Activated naive CD4-positive, alpha-beta T cell treated with anti-CD3 and anti-CD28 coated beads, Interleukin-2, amount 50 U/mL, for 24 hours (primary cell): Measurements from ENCODE around the gene JAK1.
A peak's percentile ranks its signal among the peaks of the same experiment; 100 is the strongest.

Experiments
- H3K27ac Mint-ChIP-seq: one replicate; pipeline ENCODE4 v1.8.0; 2021; ENCODE audit warnings: mild to moderate bottlenecking, mixed read lengths
- H3K27me3 Mint-ChIP-seq: one replicate; pipeline ENCODE4 v1.8.0; 2021; ENCODE audit warnings: mixed read lengths
- H3K36me3 Mint-ChIP-seq: one replicate; pipeline ENCODE4 v1.8.0; 2021; ENCODE audit warnings: mixed read lengths
- H3K4me1 Mint-ChIP-seq: one replicate; pipeline ENCODE4 v1.8.0; 2021; ENCODE audit warnings: mixed read lengths
- H3K4me3 Mint-ChIP-seq: one replicate; pipeline ENCODE4 v1.8.0; 2021; ENCODE audit warnings: mild to moderate bottlenecking, mixed read lengths
- H3K9me3 Mint-ChIP-seq: one replicate; pipeline ENCODE4 v1.8.0; 2021; ENCODE audit warnings: mixed read lengths

The JAK1 gene

DNA sequence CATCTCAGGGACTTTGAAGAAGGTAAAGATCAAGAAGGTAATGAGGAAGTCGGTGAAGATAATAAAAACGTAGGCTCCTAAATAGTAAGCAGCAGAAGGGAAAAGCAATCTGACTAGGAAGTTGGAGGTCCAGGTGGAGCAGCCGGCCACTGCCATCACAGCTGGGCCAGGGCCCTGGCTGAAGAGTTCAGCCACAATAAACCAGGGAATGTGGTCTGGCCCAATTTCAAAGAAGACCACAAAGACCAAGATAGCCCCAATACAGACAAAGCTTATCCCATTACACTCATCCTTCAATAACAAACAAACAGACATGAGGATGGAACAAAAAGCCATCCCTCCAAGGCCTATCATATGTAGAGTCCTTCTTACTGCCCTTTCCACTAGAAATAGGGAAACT is 18.4 kb upstream of the JAK1 start:
- Mint-ChIP-seq H3K36me3 (peaks cover 6% of the 10 kb centered on the region), H3K9me3 (no peaks in the 10 kb centered on the region), H3K27me3 (no peaks in the 10 kb centered on the region), H3K27ac (no peak overlapping the region), H3K4me1 (peaks cover 14% of the 10 kb centered on the region), H3K4me3 (no peak overlapping the region)

DNA sequence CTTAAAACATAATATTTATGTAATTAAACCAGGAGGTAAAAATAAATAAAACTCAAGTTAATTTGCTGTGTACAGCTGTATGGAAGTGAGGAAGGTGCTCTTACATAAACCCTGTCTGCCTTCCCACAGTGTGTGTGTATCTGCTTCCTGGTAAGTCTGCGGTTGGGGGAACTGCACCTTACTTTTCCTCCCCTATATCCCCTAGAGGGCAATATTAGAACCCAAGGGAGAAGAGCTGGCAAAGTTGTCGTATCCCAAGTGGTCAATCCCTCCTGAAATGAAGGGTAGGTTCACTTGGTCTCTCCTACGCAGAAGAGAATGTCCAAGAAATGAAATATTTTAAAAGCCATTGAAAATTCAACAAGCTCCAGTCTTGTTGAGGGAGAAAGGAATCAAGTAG is 17.8 kb upstream of the JAK1 start:
- Mint-ChIP-seq H3K27me3 (no peaks in the 10 kb centered on the region), H3K27ac (no peak overlapping the region), H3K4me3 (no peak overlapping the region), H3K4me1 (peaks cover 14% of the 10 kb centered on the region), H3K9me3 (no peaks in the 10 kb centered on the region), H3K36me3 (peaks cover 6% of the 10 kb centered on the region)

DNA sequence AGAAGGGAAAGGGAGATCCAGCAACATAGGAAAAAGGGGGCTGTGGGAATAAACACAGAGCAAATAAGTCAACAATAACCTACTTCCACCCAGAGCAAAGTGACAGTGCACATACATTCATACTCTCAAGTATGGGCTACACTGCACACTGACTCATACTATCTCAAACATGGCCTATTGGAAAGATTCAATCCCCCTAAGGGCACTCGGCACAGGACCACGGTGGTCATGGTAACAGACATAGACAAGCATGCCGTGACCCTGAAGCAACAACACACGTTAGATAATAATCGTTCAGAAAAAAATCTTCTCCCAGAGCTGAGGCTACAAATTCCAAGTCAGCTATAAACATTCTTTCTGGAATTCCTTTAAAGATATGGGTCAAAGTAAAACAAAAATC is 16.8 kb upstream of the JAK1 start:
- H3K27ac Mint-ChIP-seq, result peak overlapping the region; percentile 20

DNA sequence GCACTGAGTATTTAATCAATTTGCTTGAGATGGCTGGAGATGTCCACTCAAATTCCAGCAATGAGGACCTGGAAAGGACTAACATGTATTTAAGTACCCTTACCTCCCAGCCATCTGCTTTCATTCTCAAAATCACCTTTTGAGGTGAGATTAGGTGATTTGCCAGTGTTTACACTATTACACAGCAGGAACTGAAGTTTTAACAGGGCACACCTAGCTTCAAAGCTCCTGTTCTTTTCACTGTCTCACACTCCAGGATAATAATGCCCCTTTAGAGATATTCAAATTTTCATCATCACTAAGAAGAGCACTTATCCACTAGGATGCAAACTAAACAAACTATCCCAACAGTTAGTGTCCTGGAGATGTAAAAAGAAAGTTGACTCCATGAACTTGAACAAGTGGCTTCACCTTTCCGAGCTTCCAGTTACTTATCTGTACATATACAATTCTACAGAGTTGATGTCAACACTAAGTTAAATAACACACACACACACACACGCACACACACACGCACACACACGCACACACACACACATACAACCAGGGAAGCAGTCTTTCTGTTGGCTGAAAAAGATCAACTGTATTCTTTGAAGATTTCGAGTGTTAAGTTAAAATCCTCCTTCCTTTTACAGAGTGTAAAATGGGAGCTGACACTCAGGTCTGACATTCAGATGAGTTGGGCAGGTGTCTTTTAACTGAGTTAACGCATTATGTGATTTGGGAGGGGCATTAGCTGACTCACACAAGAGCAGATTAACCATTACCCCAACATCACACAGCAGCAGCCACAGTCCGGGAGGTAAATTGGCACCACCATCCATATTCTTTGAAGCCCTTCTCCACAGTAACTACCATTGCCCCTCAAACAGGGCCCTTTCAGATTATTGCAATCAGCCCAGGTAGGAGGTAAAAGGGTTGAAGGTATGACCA is 15.5 kb upstream of the JAK1 start:
- Mint-ChIP-seq H3K9me3 (no peaks in the 10 kb centered on the region), H3K4me3 (no peak overlapping the region), H3K36me3 (peaks cover 6% of the 10 kb centered on the region), H3K27me3 (no peaks in the 10 kb centered on the region), H3K27ac (no peak overlapping the region), H3K4me1 (peaks cover 14% of the 10 kb centered on the region)

More for the DNA sequence above, 16.8 kb upstream of the JAK1 start:
- Mint-ChIP-seq H3K4me3 (no peak overlapping the region), H3K36me3 (peaks cover 6% of the 10 kb centered on the region), H3K4me1 (peaks cover 14% of the 10 kb centered on the region), H3K9me3 (no peaks in the 10 kb centered on the region), H3K27me3 (no peaks in the 10 kb centered on the region)

DNA sequence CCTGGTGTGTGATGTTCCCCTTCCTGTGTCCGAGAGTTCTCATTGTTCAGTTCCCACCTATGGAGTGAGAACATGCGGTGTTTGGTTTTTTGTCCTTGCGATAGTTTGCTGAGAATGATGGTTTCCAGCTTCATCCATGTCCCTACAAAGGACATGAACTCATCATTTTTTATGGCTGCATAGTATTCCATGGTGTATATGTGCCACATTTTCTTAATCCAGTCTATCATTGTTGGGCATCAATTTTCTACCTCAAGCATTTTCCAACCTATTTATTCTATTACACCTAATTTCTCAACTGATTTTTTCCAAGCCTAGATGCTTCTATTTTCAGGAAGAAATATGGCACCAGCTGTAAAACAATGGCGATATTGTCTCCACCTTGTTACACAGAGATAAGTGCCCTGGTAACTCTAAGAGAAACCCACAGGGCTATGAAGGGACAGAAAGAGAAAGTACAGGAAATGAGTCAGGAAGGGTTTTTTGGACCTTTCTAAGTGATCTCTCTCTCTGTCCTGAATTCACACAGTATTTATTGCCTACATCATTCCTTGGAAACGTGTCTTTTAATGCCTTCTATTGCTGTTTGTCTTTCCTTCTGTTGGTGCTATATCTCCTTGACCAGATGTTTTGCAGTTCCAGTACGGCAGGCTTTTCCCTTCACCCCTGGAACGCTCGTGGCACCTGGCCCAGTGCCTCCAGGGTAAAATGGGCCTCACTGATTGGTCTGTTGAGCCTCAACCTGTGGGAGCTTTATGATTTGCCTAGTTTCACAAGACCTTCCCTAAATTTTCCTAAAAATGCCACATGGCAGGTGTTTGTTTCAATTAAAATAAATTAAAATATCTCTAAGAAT is 14.6 kb upstream of the JAK1 start:
- Mint-ChIP-seq H3K36me3 (peaks cover 6% of the 10 kb centered on the region), H3K9me3 (no peaks in the 10 kb centered on the region), H3K4me3 (no peak overlapping the region), H3K27ac (no peak overlapping the region), H3K4me1 (peaks cover 14% of the 10 kb centered on the region), H3K27me3 (no peaks in the 10 kb centered on the region)

DNA sequence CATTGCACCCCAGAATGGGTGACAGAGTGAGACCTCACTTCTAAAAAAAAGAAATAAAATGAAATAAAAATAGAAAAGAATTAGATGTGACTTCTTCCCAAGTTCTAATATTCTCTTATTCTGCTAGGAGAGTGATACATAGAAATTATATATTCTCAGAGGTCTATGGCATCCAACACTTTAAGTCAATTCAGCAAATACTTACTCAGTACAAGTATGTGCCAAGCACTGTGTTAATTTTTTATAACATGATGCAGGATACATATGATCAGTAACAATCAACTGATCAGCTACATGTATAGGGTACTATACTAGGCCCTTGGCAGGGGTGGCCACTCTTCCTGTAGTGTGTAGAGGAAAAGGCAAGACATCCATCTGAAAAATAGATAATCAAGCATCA is 13.0 kb upstream of the JAK1 start:
- Mint-ChIP-seq H3K4me3 (no peak overlapping the region), H3K36me3 (peaks cover 4% of the 10 kb centered on the region), H3K27ac (no peak overlapping the region), H3K4me1 (peaks cover 16% of the 10 kb centered on the region), H3K27me3 (no peaks in the 10 kb centered on the region), H3K9me3 (no peaks in the 10 kb centered on the region)

DNA sequence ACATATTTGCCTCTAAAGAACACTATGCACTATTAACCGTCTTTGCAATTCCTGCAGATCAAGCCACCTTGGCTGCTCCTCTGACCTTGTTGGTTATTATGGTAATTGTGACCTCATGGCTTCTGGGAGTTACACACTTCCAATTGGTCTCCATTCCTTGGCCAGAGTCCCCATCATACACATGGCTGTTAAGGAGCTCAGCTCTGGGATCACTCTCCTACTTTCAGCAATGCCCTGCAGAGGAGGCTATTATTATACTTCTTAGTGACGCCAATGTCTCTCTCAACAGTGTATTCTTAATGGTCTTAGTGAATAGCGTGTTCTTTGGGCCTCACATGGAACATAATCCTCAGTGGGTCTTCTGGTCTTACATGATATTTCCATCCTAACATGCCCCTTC is 10.0 kb upstream of the JAK1 start:
- Mint-ChIP-seq H3K4me3 (no peak overlapping the region), H3K27me3 (no peaks in the 10 kb centered on the region), H3K4me1 (peaks cover 16% of the 10 kb centered on the region), H3K9me3 (no peaks in the 10 kb centered on the region), H3K27ac (no peak overlapping the region), H3K36me3 (peaks cover 4% of the 10 kb centered on the region)

DNA sequence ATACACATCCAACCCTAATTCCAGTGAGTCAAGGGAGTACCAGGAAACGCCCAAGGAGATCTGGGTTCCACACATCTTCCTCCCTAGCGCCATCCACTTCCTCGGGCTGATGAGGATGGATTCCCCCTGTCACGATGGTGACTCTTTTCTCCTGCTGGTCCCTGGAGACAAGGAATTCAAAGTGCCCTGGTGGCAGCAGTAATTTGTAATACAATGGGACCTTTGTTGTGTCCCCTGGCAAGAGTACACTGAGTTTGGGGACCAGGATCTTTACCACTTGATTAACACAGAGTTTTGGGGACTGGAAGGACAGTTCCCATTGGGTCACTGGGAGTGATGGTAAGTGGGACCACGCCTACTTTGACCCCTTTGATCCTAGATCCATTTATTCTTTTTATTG is 9.4 kb upstream of the JAK1 start:
- Mint-ChIP-seq H3K27ac (no peak overlapping the region), H3K9me3 (no peaks in the 10 kb centered on the region), H3K36me3 (peaks cover 2% of the 10 kb centered on the region), H3K27me3 (no peaks in the 10 kb centered on the region), H3K4me1 (peaks cover 10% of the 10 kb centered on the region), H3K4me3 (no peak overlapping the region)

DNA sequence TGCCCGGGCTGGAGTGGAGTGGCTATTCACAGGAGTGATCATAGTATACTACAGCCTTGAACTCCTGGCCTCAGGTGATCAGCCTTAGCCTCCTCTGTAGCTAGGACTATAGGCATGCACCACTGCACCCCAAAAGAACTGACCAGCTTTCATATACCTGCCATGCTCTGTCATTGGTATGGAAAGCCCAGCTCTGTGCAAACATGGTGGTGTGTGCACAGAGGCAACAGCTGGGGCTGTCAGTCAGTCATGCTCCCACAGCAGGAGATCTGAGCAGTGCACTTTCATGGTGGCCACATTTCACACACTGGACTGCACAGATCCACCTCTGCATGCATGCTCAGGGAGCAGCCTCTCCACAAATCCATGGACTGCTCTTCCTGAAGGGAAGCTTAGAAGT is 8.8 kb upstream of the JAK1 start:
- Mint-ChIP-seq H3K27ac (no peak overlapping the region), H3K9me3 (no peaks in the 10 kb centered on the region), H3K36me3 (no peaks in the 10 kb centered on the region), H3K27me3 (no peaks in the 10 kb centered on the region), H3K4me1 (peaks cover 8% of the 10 kb centered on the region), H3K4me3 (no peak overlapping the region)

DNA sequence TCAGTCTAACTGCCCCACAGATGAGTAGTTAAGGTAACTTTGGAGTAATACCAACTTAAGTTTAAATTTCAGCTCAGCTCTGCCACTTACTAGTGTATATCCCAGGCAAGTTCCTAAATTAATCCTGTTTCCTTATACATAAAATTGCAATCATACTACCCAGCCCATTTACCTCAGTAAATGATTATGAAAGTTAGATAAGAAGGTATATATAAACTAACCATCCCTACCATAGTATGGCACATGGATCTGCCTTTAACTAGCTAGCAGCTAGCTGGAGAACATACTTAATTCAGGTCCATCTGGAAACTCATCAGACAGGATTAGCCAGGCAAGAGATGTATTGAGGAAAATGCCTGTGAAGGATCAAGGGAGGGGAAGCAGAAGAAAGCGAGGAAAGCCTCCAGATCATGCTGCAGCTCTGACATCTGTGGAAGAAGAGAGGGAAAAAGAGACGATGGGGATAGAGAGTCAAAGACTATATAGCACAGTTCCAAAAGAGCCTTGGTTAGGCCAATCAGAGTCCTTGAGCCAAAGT is 8.0 kb upstream of the JAK1 start:
- H3K36me3 Mint-ChIP-seq, result no peaks in the 10 kb centered on the region
- no peak overlapping the region for H3K27ac Mint-ChIP-seq
- H3K9me3 Mint-ChIP-seq, result no peaks in the 10 kb centered on the region
- H3K4me1 Mint-ChIP-seq, result peaks cover 8% of the 10 kb centered on the region
- H3K4me3 Mint-ChIP-seq, result no peak overlapping the region
- H3K27me3 Mint-ChIP-seq, result no peaks in the 10 kb centered on the region

DNA sequence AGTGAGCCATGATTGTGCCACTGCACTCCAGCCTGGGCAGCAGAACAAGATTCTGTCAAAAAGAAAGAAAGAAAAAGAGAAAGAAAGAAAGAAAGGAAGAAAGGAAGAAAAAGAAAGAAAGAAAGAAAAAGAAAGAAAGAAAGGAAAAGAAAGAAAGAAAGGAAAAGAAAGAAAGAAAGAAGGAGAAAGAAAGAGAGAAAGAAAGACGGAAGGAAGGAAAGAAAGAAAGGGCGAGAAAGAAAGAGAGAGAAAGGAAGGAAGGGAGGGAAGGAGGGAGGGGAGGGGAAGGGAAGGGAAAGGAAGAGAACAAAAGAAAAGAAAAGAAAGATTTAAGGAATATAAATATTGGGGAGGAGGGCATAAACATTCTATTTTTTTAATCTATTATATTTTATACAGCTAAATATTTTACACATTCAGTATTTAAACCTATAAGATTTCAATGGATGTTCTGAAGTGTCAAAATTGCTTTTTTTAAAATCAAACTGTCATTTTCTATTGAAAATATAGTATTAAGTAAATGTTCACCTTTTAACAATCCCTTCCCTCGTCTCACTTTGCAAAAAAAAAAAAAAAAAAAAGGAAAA is 6.8 kb upstream of the JAK1 start:
- H3K4me3 Mint-ChIP-seq, result no peak overlapping the region
- no peak overlapping the region for H3K27ac Mint-ChIP-seq
- H3K27me3 Mint-ChIP-seq, result no peaks in the 10 kb centered on the region
- H3K36me3 Mint-ChIP-seq, result no peaks in the 10 kb centered on the region
- H3K9me3 Mint-ChIP-seq, result no peaks in the 10 kb centered on the region
- peaks cover 10% of the 10 kb centered on the region for H3K4me1 Mint-ChIP-seq

DNA sequence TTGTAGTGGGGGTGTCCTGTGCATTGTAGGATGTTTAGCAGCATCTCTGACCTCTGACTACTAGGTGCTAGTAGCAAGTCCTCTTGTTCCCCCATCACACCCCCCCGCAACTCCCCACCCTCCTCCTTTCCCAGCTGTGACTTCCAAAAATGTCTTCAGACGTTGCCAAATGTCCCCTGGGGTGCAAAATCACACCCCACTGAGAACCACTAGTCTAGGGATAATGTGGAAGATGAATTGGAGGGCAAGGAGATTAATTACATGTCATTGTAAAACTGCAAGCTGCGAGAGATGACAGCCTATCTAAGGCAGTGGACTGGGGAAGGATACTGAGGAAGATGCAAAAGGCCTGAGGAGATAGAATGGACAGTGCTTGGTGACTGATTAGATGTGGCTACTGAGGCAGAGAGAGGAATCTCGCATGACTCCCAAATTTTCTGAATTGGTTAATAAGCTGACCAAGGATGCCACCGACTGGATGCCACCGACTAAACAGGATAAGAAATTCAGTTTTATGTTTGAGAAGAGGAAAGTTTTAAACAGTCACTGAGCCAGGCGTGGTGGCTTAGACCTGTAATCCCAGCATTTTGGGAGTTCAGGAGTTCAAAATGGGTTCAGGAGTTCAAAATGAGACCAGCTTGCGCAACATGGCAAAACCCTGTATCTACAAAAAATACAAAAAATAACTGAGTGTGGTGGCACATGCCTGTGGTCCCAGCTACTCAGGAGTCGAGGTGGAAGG is 3.1 kb upstream of the JAK1 start:
- H3K36me3 Mint-ChIP-seq, result no peaks in the 10 kb centered on the region
- H3K27ac Mint-ChIP-seq, result no peak overlapping the region
- H3K4me3 Mint-ChIP-seq, result no peak overlapping the region
- no peaks in the 10 kb centered on the region for H3K27me3 Mint-ChIP-seq
- H3K9me3 Mint-ChIP-seq, result no peaks in the 10 kb centered on the region
- H3K4me1 Mint-ChIP-seq, result peaks cover 32% of the 10 kb centered on the region

DNA sequence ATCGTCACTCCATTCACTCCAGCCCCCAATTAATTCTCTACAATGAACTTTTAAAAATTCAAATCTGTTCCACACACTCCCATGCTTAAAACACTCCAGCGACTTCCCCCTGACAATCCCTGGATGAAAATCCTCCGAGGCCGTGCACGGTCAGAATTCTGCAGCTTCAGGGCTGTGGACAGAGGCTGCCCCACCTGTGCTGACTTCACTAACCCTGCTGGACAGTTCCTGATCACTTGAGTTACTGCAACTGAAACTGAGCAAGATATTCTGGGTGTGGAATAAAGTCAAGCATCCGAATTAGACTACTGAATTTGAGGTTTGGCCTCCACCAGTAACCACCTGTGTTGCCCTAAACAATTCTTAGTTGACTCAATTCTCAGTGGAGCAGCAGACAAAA is 1.0 kb upstream of the JAK1 start:
- H3K4me3 Mint-ChIP-seq, result peak overlapping the region; percentile 97
- H3K9me3 Mint-ChIP-seq, result no peaks in the 10 kb centered on the region
- peak overlapping the region; percentile 91 for H3K27ac Mint-ChIP-seq
- H3K36me3 Mint-ChIP-seq, result no peaks in the 10 kb centered on the region
- no peaks in the 10 kb centered on the region for H3K27me3 Mint-ChIP-seq
- H3K4me1 Mint-ChIP-seq, result peaks cover 43% of the 10 kb centered on the region

DNA sequence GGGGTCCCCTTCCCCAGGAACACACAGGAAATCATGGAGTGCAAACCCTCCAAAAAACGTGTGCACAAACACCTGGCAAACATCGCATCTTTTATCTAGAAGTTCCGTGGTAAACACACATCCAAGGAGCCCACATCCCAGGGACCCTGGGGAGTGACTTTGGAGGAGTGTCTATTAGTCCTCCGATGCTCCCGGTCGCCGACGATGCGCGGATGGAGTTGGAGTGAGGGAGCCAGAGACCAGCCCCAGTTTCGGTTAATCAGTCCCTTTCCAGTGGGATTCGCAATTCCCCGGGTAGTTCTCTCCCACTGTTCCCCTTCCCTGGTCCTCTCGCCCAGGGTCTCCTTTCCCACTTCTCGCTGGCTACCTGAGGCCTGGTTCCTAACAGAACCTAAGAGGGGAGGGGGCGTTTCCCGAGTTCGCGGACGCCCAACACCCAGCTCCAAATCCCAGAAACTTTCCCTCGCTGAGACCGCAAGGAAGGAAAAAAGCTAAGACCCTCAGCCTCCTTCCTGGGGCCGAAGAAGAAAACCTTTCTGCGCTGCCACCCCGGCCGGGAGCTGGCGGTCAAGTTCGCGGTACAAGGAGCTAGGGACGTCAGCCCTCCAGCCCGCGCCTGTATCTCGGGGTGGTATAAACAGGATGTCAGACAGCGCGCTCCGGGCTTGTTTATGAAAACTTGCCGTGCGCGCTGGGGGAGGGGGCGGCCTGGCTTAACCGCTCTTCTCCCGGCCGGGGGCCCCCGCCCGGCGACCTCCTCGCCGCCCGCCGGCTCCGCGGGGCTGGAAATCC is 787 bp downstream of the JAK1 start:
- no peaks in the 10 kb centered on the region for H3K27me3 Mint-ChIP-seq
- H3K4me3 Mint-ChIP-seq, result peak overlapping the region; percentile 89
- H3K27ac Mint-ChIP-seq, result peak overlapping the region; percentile 84
- H3K36me3 Mint-ChIP-seq, result peaks cover 8% of the 10 kb centered on the region
- H3K4me1 Mint-ChIP-seq, result peaks cover 61% of the 10 kb centered on the region
- no peaks in the 10 kb centered on the region for H3K9me3 Mint-ChIP-seq
